Measurements from ENCODE around the gene FBXO15. TPM values are rescaled to one million over a fixed set of nuclear protein-coding genes. Genes with fewer than 3 reads are reported as not detected.
A peak's percentile ranks its signal among the peaks of the same experiment; 100 is the strongest.

FBXO15 gene
- total RNA-seq, 1 experiment from 2014 or later, result 2.2 TPM

GRCh38 chr18:74194691-74195090 is 47.1 kb upstream of the FBXO15 start:
- Histone ChIP-seq H3K36me3 (ENCODE audit: low read depth) (no peaks in the 10 kb centered on the region), H3K9me2 (ENCODE audit: insufficient read depth) (no peaks in the 10 kb centered on the region), H3K27me3 (ENCODE audit: insufficient read depth, low read depth) (no peaks in the 10 kb centered on the region), H3K4me2 (no peak overlapping the region), H3K4me3 (no peak overlapping the region), H3K4me1 (replicated peaks; ENCODE audit: insufficient read depth) (no peaks in the 10 kb centered on the region; the same call in 1 of the 2 replicates), H4K20me1 (ENCODE audit: insufficient read depth) (no peaks in the 10 kb centered on the region), H2AFZ (no peak overlapping the region), H3K9me3 (ENCODE audit: insufficient read depth, low read depth) (no peaks in the 10 kb centered on the region), H3K27ac (no peak overlapping the region), H3K79me2 (ENCODE audit: low read depth) (no peaks in the 10 kb centered on the region), H3F3A (ENCODE audit: insufficient read depth, low read depth) (no peaks in the 10 kb centered on the region)
- POLR2A ChIA-PET (ENCODE audit: unreplicated experiment), result interaction anchor here (0.7 kb wide), 1 partner anchor 35 kb away, joined by 26 read pairs; no protein-coding TSS in a partner anchor
- CTCF ChIA-PET, result interaction anchor here (0.6 to 0.8 kb wide), 3 partner anchors 11 to 148 kb away, joined by 3 to 7 read pairs (median 4); no protein-coding TSS in a partner anchor
- peak in 1 of 2 experiments; percentile 21 for DNase-seq
- TF ChIP-seq, protein P1, sequence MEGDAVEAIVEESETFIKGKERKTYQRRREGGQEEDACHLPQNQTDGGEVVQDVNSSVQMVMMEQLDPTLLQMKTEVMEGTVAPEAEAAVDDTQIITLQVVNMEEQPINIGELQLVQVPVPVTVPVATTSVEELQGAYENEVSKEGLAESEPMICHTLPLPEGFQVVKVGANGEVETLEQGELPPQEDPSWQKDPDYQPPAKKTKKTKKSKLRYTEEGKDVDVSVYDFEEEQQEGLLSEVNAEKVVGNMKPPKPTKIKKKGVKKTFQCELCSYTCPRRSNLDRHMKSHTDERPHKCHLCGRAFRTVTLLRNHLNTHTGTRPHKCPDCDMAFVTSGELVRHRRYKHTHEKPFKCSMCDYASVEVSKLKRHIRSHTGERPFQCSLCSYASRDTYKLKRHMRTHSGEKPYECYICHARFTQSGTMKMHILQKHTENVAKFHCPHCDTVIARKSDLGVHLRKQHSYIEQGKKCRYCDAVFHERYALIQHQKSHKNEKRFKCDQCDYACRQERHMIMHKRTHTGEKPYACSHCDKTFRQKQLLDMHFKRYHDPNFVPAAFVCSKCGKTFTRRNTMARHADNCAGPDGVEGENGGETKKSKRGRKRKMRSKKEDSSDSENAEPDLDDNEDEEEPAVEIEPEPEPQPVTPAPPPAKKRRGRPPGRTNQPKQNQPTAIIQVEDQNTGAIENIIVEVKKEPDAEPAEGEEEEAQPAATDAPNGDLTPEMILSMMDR (conservative IDR thresholded peaks at IDR 0.05), result no peak
- TF ChIP-seq EZH2 (IDR thresholded peaks at IDR 0.05; ENCODE audit: low read depth), result no peak
- intact Hi-C loops (cut with micrococcal nuclease; ENCODE audit: unreplicated experiment), result loop anchor here (5.0 kb wide), 1 partner anchor 303 kb away; the partner anchor contains the start of gene CNDP2
- no TSS peak for BruUV-seq (replicated peaks)

GRCh38 chr18:74191577-74191976 is 43.9 kb upstream of the FBXO15 start:
- H3K4me2 ChIP-seq, result no peak overlapping the region
- H3F3A ChIP-seq (ENCODE audit: insufficient read depth, low read depth), result no peaks in the 10 kb centered on the region
- H3K27ac ChIP-seq, result no peak overlapping the region
- H4K20me1 ChIP-seq (ENCODE audit: insufficient read depth), result no peaks in the 10 kb centered on the region
- DNase-seq, result no peak
- no peak overlapping the region for H2AFZ ChIP-seq
- H3K9me2 ChIP-seq (ENCODE audit: insufficient read depth), result no peaks in the 10 kb centered on the region
- no peaks in the 10 kb centered on the region for H3K27me3 ChIP-seq (ENCODE audit: insufficient read depth, low read depth)
- no peaks in the 10 kb centered on the region for H3K36me3 ChIP-seq (ENCODE audit: low read depth)
- H3K4me1 ChIP-seq (replicated peaks; ENCODE audit: insufficient read depth), result no peaks in the 10 kb centered on the region
- no peaks in the 10 kb centered on the region for H3K9me3 ChIP-seq (ENCODE audit: insufficient read depth, low read depth)
- TF ChIP-seq, protein P1 (conservative IDR thresholded peaks at IDR 0.05), result no peak
- TF ChIP-seq EZH2 (IDR thresholded peaks at IDR 0.05; ENCODE audit: low read depth), result no peak
- H3K4me3 ChIP-seq, result no peak overlapping the region
- BruUV-seq (replicated peaks), result no TSS peak
- ChIA-PET CTCF (no interaction called here), POLR2A (ENCODE audit: unreplicated experiment) (no interaction called here)
- H3K79me2 ChIP-seq (ENCODE audit: low read depth), result no peaks in the 10 kb centered on the region
- intact Hi-C loops (cut with micrococcal nuclease; ENCODE audit: unreplicated experiment), result no loop called here

DNA sequence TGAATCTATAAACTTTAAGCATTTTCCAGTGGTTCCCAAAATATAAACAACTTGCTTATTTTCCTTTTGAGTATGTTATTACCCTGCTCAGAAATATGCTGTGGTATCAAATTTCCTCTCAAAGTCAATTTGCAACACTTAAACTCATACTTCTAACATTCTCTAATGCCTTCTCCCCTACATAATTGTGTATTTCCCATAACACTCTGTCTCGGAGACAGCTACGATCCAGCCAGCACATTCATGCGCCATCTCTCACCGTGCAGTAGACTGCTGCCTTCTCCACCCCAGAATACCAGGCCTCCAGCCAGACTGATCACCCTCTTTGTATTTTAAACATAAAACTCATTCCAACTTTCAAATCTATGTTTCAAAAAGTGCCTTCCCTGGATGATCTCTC is 42.5 kb upstream of the FBXO15 start:
- H3K36me3 ChIP-seq (ENCODE audit: low read depth), result no peaks in the 10 kb centered on the region
- no peaks in the 10 kb centered on the region for H3K79me2 ChIP-seq (ENCODE audit: low read depth)
- peaks cover 8% of the 10 kb centered on the region for H3K4me1 ChIP-seq (replicated peaks; ENCODE audit: insufficient read depth)
- ChIA-PET CTCF (no interaction called here), POLR2A (ENCODE audit: unreplicated experiment) (no interaction called here)
- no peaks in the 10 kb centered on the region for H3F3A ChIP-seq (ENCODE audit: insufficient read depth, low read depth)
- no peak for TF ChIP-seq EZH2 (IDR thresholded peaks at IDR 0.05; ENCODE audit: low read depth)
- TF ChIP-seq, protein P1 (conservative IDR thresholded peaks at IDR 0.05), result no peak
- H3K27me3 ChIP-seq (ENCODE audit: insufficient read depth, low read depth), result no peaks in the 10 kb centered on the region
- H3K27ac ChIP-seq, result no peak overlapping the region
- H2AFZ ChIP-seq, result no peak overlapping the region
- no peaks in the 10 kb centered on the region for H4K20me1 ChIP-seq (ENCODE audit: insufficient read depth)
- no peak overlapping the region for H3K4me2 ChIP-seq
- H3K9me2 ChIP-seq (ENCODE audit: insufficient read depth), result no peaks in the 10 kb centered on the region
- no TSS peak for BruUV-seq (replicated peaks)
- H3K4me3 ChIP-seq, result no peak overlapping the region
- intact Hi-C loops (cut with micrococcal nuclease; ENCODE audit: unreplicated experiment), result no loop called here
- H3K9me3 ChIP-seq (ENCODE audit: insufficient read depth, low read depth), result no peaks in the 10 kb centered on the region
- peak in 1 of 2 experiments; percentile 31 for DNase-seq

Data from PC-9 (cell line).